Activated naive CD4-positive, alpha-beta T cell treated with anti-CD3 and anti-CD28 coated beads, Interleukin-2, amount 50 U/mL, for 24 hours (primary cell): Measurements from ENCODE around the gene ALG9.
A peak's percentile ranks its signal among the peaks of the same experiment; 100 is the strongest.
"Not testable (repeated sequence)": the region's sequence is repeated elsewhere in the genome, so short reads cannot be mapped to it uniquely, and the experiment has no call there.

ENCODE experiments used
- H3K27ac Mint-ChIP-seq: one replicate; pipeline ENCODE4 v1.8.0; 2021; ENCODE audit warnings: mild to moderate bottlenecking, mixed read lengths
- H3K27me3 Mint-ChIP-seq: one replicate; pipeline ENCODE4 v1.8.0; 2021; ENCODE audit warnings: mixed read lengths
- H3K36me3 Mint-ChIP-seq: one replicate; pipeline ENCODE4 v1.8.0; 2021; ENCODE audit warnings: mixed read lengths
- H3K4me1 Mint-ChIP-seq: one replicate; pipeline ENCODE4 v1.8.0; 2021; ENCODE audit warnings: mixed read lengths
- H3K4me3 Mint-ChIP-seq: one replicate; pipeline ENCODE4 v1.8.0; 2021; ENCODE audit warnings: mild to moderate bottlenecking, mixed read lengths
- H3K9me3 Mint-ChIP-seq: one replicate; pipeline ENCODE4 v1.8.0; 2021; ENCODE audit warnings: mixed read lengths

Gene ALG9

DNA sequence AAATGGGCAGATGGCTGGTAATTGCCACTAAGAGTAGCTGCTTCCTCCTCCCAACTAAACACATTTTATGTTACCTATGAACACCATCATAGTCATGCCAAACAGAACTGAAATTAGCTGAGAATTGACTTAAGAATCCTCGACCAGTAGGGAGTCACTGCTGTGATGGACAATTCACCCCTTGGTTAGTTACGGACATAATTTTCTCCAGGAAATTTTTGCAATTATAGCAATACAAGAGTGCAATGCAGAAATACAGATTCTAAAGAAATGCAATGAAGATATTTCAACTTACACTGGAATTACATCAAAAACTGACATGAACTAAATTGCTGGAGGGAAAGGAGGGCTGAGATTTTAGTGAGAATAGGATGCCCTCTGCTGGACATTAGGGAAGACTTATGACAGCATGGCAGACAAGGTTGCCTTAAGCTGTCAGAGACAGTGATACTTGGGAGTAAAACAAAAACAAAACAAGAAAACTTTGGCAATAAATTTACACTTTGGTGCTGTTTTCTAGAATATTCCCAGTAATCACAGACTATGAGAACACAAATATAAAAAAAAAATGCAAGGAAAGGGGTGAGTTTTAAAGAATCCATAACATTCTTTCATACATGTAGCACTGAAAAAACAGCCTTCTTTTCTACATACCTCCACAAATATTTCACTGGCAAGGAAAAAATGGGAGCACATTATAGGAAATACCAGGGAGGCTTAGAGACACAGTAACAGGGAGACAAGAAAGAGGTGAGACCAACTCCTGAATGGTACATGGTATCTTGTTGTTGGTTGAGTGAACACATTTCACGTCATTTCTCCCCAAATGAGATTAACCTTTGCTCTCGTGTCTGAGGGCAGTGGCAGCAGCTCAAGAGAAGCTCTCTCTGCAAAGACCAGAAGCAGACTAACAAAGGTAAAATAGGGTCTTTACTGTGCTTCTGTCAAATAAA, 94.0 kb downstream of the ALG9 start:
- Mint-ChIP-seq H3K4me1 (no peaks in the 10 kb centered on the region), H3K4me3 (no peak overlapping the region), H3K9me3 (no peaks in the 10 kb centered on the region), H3K36me3 (no peaks in the 10 kb centered on the region), H3K27ac (no peak overlapping the region), H3K27me3 (no peaks in the 10 kb centered on the region)

DNA sequence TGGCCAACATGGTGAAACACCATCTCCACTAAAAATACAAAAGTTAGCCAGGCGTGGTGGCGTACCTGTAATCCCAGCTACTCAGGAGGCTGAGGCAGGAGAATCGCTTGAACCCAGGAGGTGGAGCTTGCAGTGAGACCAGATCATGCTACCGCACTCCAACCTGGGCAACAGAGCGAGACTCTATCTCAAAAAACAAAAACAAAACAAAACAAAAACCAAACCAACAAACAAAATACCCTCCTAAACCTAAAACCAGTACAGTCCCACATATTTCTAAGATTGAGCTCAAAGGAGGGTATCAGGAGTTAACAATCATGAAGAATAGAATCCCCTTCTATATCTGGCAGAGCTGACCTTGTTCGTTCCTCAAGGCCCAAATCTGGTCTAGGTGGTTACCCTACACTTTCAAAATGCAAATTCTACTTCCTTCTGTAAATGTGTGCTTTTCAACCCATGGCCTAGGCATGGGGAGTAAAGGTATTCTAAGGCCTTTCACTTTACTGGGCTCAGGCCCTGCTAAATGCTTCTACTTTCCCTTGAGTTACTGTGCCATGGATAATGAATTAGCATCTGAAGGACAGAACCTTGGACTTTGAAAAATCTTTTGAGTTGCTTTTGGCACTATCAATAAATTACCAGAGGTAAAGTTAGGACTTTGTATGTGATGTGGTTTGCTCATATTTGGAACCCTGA, 94.8 kb downstream of the ALG9 start:
- H3K4me3 Mint-ChIP-seq = no peak overlapping the region
- no peaks in the 10 kb centered on the region for H3K36me3 Mint-ChIP-seq
- H3K27me3 Mint-ChIP-seq = no peaks in the 10 kb centered on the region
- H3K27ac Mint-ChIP-seq = no peak overlapping the region
- no peaks in the 10 kb centered on the region for H3K9me3 Mint-ChIP-seq
- H3K4me1 Mint-ChIP-seq = no peaks in the 10 kb centered on the region

DNA sequence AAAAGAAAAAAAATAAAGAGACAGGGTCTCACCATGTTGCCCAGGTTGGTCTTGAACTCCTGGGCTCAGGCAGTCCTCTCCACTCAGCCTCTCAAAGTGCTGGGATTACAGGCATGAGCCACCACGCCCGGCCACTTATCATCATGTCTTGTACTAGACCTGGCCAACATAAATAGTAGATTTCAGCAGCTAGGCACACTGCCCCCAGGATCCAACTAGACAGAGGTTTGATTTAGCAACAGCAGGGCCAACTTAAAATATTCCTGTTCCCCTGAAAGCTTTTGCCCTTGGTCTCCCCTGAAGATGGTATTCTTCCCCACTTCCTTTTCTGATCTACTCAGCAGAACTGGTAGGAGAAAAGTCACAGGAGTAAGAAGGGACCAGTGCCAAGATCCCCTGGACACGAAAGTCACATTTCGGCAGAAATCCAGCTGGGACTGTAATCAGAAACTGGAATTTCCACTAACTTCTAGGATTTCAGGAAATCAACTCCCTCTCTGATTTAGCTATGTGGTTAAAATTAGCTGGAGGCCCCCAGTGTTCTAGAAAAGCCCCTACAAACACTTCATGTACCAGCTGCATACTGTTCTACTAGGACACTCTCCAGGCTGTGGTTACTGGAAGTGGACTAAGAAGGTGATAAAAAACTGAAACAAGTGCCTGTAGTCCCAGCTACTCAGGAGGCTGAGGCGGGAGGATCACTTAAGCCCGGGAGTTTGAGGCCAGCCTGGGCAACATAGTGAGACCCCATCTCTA, 96.2 kb downstream of the ALG9 start:
- Mint-ChIP-seq H3K4me1 (no peaks in the 10 kb centered on the region), H3K27me3 (no peaks in the 10 kb centered on the region), H3K36me3 (no peaks in the 10 kb centered on the region), H3K9me3 (no peaks in the 10 kb centered on the region), H3K4me3 (no peak overlapping the region), H3K27ac (no peak overlapping the region)

DNA sequence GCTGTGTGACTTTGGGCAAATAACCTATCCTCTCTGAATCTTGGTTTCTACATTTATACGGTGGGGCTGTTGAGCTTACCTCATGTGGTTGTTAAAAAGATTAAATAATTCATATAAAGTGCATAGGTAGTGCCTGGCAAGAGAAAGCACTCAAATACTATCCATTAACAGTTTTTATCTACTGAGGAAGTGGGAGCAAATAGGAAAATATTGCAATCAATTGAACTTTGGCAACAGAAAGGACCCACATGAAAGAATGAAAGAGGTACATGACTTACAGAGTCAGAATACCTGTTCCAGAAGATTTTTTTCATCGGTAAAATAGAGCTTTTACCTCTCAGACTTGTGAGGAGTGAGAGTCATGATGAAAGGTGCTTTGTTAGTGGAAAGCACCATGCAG, 98.8 kb downstream of the ALG9 start:
- H3K9me3 Mint-ChIP-seq = no peaks in the 10 kb centered on the region
- no peaks in the 10 kb centered on the region for H3K27me3 Mint-ChIP-seq
- H3K4me3 Mint-ChIP-seq = no peak overlapping the region
- H3K27ac Mint-ChIP-seq = no peak overlapping the region
- no peaks in the 10 kb centered on the region for H3K4me1 Mint-ChIP-seq
- H3K36me3 Mint-ChIP-seq = no peaks in the 10 kb centered on the region

DNA sequence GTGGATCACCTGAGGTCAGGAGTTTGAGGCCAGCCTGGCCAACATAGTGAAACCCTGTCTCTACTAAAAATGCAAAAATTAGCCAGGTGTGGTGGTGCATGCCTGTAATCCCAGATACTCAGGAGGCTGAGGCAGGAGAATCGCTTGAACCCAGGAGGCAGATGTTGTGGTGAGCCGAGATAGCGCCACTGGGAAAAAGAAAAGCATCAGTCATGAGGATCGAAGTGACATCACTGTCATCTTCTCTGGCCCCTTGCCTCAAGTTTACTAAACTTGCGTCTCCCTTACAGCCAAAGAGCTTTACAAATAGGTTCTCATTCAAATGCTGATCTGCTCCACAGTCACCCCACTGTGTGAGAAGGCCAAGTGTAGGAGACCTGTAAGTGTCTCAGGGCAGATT, 100.2 kb downstream of the ALG9 start:
- H3K4me3 Mint-ChIP-seq, H3K27me3 Mint-ChIP-seq, H3K36me3 Mint-ChIP-seq, H3K4me1 Mint-ChIP-seq, H3K9me3 Mint-ChIP-seq, H3K27ac Mint-ChIP-seq: not testable (repeated sequence)

DNA sequence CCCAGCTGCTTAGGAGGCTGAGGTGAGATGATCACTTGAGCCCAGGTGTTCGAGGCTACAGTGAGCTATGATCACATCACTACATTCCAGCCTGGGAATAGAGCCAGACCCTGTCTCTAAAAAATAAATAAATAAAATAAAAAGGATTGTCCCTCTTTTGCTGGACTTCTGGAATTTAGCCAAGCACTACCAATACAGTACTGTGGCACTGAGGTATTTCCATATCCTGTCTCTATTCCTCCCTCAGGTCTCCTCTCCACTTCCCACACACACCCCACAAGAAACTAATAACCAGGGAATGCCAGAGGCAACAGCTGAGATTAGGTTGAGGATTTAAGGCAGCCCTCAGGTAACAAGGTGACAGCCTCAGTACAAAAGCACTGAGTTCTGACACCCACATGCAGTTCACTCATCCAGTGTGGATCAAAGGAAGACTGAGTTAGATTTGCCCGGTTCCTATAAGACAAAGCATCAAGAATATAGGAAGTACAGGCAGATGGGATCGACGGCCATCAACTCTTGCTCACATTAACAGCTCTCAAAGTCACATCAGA, 100.7 kb downstream of the ALG9 start:
- no peak overlapping the region for H3K27ac Mint-ChIP-seq
- H3K27me3 Mint-ChIP-seq = no peaks in the 10 kb centered on the region
- no peak overlapping the region for H3K4me3 Mint-ChIP-seq
- H3K36me3 Mint-ChIP-seq = peaks cover 2% of the 10 kb centered on the region
- H3K4me1 Mint-ChIP-seq = peaks cover 9% of the 10 kb centered on the region
- H3K9me3 Mint-ChIP-seq = no peaks in the 10 kb centered on the region

DNA sequence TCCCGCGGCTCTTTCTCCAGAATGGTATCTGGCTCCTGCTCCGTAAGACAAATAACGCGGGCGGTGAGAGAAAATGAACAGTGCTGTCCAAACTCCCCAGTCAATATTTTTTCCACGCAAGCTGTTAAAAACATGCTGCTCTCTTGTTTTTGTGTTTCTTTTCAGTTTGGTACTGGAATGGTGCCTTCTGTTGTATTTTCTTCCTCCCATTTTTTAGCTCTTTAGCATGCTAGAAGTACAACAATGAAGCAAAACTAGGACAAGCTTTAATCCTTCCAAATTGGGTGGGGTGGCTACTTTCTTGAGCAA, 104.6 kb downstream of the ALG9 start:
- H3K9me3 Mint-ChIP-seq = no peaks in the 10 kb centered on the region
- H3K27me3 Mint-ChIP-seq = no peaks in the 10 kb centered on the region
- peak overlapping the region; percentile 96 for H3K27ac Mint-ChIP-seq
- H3K4me1 Mint-ChIP-seq = peaks cover 41% of the 10 kb centered on the region
- H3K36me3 Mint-ChIP-seq = peaks cover 11% of the 10 kb centered on the region
- H3K4me3 Mint-ChIP-seq = peak overlapping the region; percentile 95

DNA sequence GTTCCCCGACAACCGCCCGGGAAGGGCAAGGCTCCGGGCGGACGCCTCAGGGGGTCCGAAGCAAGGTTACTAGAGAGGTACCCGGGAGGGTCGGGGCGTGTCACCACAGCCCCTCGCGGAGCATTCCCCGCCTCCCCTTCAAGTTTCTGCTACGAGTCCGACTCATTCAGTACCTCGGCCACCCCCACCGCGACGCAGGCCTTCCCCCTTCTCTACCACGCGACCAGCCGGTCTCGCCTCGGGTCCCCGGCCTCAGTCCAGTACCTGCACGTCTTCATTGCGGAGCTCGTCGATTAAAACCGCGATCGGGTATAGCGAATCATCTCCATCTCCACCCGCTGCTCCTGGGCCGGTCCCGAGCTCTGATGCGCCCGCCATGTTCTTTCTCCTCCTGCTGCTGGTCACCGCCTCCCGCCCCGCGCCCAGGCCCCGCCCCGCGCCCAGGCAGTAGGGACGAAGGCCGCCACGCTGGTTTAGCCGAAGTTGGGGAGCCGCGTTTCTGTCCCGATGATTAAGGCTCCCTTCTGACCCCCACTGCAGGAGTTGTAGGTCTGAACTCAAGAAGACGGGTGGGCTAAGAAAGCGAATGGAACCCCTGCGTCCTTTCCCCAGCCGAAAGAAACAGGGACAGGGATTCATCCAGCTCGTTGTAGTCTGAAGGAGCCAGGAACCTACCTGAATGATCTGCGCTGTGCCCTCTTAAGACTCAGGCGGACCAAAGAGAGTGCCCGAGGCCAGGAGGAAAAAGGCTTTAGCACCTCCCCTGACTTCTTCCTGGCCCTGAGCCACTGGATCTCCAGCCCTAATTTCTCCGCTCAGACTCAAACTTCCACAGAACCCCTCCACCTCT, 105.2 kb downstream of the ALG9 start, which contains the start of gene PPP2R1B:
Gene PPP2R1B (minus strand): TSS at position 406 of the 850 bp plus-strand sequence. CDS start 28 bp downstream, at position 378.
- Mint-ChIP-seq H3K4me3 (peak within 1 kb of the TSS; percentile 95), H3K27ac (peak within 1 kb of the TSS; percentile 99), H3K36me3 (peaks cover 13% of the 10 kb centered on the region), H3K27me3 (no peaks in the 10 kb centered on the region), H3K4me1 (peaks cover 44% of the 10 kb centered on the region), H3K9me3 (no peaks in the 10 kb centered on the region)

DNA sequence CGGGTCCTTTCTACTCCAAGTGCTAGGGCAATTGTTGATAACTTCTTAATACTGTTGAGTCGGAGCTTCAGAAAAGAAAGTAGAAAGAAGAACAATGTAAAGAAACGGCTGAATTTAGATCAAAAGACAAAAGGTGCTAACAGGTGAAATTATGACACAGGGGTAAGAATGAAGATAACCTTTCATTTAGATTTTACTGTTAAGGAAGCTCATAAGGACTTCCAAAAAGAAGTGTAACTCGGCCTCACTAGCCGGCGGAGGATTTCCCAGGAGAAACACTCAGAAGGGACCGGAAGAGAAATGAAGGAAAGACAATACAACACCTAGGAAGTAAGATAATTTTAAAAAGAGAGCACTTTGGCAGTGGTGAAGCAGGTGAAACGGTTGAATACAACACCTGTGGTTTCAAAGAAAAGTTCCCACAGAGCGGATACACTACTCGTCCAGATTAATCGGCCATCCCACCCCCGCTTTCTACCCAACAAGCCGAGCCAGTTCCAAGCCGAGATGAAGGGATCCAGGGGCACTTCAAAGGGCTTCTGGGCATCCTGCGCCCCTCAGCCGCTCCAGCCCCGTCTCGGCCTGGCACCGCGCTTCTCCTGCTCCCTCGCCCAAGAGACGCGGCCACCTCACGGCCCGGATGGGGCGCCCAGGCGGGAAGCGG, 105.9 kb downstream of the ALG9 start:
- H3K4me3 Mint-ChIP-seq = peak overlapping the region; percentile 95
- H3K27me3 Mint-ChIP-seq = no peaks in the 10 kb centered on the region
- peaks cover 45% of the 10 kb centered on the region for H3K4me1 Mint-ChIP-seq
- H3K9me3 Mint-ChIP-seq = no peaks in the 10 kb centered on the region
- peak overlapping the region; percentile 97 for H3K27ac Mint-ChIP-seq
- H3K36me3 Mint-ChIP-seq = peaks cover 13% of the 10 kb centered on the region

DNA sequence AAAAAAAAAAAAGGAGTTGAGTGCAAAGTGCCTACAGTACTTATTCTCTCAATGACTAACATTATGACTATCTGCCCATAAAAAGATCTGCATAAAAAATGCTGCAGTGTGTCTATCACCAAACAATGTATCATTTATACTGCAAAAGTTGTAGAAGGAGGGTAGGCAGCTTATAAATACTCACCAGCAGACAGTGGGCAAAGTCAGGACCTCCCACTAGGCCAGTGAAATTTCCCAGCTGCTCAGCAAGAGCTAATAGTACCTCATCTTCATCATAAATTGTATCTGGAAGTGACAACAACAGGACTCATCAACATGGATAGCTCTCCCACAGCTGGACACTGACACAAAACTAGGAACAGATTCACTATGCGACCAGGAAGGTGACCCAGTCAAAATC, 106.8 kb downstream of the ALG9 start:
- no peaks in the 10 kb centered on the region for H3K9me3 Mint-ChIP-seq

DNA sequence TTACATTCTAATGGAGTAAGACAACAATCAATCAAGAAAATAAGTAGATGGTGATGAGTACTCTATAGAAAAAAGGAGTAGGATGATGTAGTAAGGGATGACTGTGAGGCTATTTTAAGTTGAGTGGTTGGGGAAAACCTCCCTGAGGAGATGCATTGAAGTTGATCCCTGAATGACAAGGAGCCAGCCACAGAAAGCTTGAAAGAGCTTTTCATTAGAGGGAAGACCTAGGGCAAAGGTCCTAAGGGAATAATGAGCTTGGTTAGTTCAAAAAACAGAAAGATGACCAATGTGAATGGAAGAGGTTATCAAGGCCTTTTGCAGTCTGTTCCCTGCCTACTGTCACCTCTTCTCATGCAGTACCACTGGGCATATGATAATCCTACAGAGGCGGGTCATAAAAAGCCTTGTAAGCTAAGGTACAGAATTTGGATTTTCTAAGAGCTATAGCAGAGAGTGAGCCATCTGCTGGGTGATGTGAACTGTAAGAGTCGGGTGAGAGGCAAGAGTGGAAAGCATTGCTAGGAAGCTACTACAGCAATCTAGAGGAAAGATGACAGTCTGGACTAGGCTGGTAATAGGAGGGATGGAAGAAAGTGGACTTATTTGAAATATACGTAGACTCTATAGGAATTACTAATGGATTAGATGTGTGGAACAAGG, 108.3 kb downstream of the ALG9 start:
- H3K36me3 Mint-ChIP-seq = peaks cover 15% of the 10 kb centered on the region
- H3K9me3 Mint-ChIP-seq = no peaks in the 10 kb centered on the region
- peak overlapping the region; percentile 10 for H3K27ac Mint-ChIP-seq
- no peaks in the 10 kb centered on the region for H3K27me3 Mint-ChIP-seq
- no peak overlapping the region for H3K4me3 Mint-ChIP-seq
- H3K4me1 Mint-ChIP-seq = peaks cover 45% of the 10 kb centered on the region

More for the DNA sequence above, 106.8 kb downstream of the ALG9 start:
- H3K4me3 Mint-ChIP-seq = peak overlapping the region; percentile 95
- H3K27ac Mint-ChIP-seq = peak overlapping the region; percentile 97
- H3K27me3 Mint-ChIP-seq = no peaks in the 10 kb centered on the region
- H3K36me3 Mint-ChIP-seq = peaks cover 13% of the 10 kb centered on the region
- H3K4me1 Mint-ChIP-seq = peaks cover 45% of the 10 kb centered on the region

DNA sequence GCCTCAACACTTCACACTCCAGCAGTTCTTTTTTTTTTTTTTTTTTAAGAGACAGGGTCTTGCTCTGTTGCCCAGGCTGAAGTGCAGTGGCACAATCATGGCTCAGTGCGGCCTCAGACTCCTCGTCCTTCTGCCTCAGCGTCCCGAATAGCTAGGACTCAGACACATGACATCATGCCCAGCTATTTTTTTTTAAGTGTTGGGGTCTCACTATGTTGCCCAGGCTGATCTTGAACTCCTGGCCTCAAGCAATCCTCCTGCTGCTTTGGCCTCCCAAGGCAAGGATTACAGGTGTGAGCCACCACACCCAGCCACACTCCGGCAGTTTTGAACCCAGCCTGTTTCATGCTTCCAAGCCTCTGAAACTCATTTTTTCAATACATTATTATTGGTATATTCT, 108.9 kb downstream of the ALG9 start:
- no peak overlapping the region for H3K4me3 Mint-ChIP-seq

DNA sequence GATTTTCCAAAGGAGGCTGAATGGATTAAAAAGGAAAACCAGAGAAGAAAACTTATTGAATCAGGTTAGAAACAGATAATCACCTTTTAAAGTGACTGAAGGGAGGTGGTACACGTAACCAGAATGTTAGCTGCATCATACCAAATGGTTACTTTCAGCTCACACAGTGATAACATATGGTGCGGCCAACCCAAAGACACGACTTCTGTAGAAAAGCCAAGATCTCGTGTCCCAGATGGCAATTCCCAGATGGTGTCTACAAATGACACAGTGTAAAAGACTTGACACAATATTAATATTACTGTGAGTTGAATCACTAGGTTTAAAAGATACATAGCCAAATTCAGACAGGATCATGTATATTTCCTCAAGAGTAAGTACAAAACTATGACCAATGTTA, 110.3 kb downstream of the ALG9 start:
- H3K36me3 Mint-ChIP-seq = peaks cover 20% of the 10 kb centered on the region
- H3K27ac Mint-ChIP-seq = no peak overlapping the region
- no peak overlapping the region for H3K4me3 Mint-ChIP-seq
- H3K4me1 Mint-ChIP-seq = peaks cover 42% of the 10 kb centered on the region
- H3K27me3 Mint-ChIP-seq = no peaks in the 10 kb centered on the region
- H3K9me3 Mint-ChIP-seq = no peaks in the 10 kb centered on the region

More for the DNA sequence above, 108.9 kb downstream of the ALG9 start:
- H3K36me3 Mint-ChIP-seq = peaks cover 18% of the 10 kb centered on the region
- H3K4me1 Mint-ChIP-seq = peaks cover 48% of the 10 kb centered on the region
- no peaks in the 10 kb centered on the region for H3K27me3 Mint-ChIP-seq
- no peak overlapping the region for H3K27ac Mint-ChIP-seq
- H3K9me3 Mint-ChIP-seq = no peaks in the 10 kb centered on the region
